Heart right ventricle (tissue), 16 donors: ENCODE measurements around the gene TMEFF2. TPM values are rescaled to one million over a fixed set of nuclear protein-coding genes. Genes with fewer than 3 reads are reported as not detected.

ENCODE experiments used
- ATAC-seq, 8 donors: fragments of 200-7000 bp; cut with Tn5 transposase; one replicate each; pipeline ENCODE4 v1.9.1; 2020; ENCODE audit warnings: mild to moderate bottlenecking in 8 of 8, moderate library complexity in 8 of 8, moderate number of reproducible peaks in 1 of 8
- DNase-seq, 2 donors: peaks; one replicate each; pipeline ENCODE4 v3.0.0-alpha.2; 2020
- H3K27ac ChIP-seq, 10 donors: fragments of 200-600 bp; sonication (generic) in 2 of 10; one replicate each; pipeline versions ENCODE4 v1.5.0 to v1.8.0; 2020 to 2022; ENCODE audit warnings: mild to moderate bottlenecking in 3 of 10
- H3K27me3 ChIP-seq, 7 donors: fragments of 200-600 bp; one replicate each; pipeline ENCODE4 v1.8.0; 2021 to 2022; ENCODE audit warnings: mild to moderate bottlenecking in 2 of 7
- H3K36me3 ChIP-seq, 9 donors: fragments of 200-600 bp; sonication (generic) in 1 of 9; one replicate each; pipeline versions ENCODE4 v1.5.0 to v1.8.0; 2020 to 2022; ENCODE audit warnings: mild to moderate bottlenecking in 2 of 9
- H3K4me1 ChIP-seq, 9 donors: fragments of 200-600 bp; sonication (generic) in 1 of 9; one replicate each; pipeline versions ENCODE4 v1.5.0 to v1.8.0; 2020 to 2022; ENCODE audit warnings: mild to moderate bottlenecking in 4 of 9
- H3K4me3 ChIP-seq, 10 donors: fragments of 200-600 bp; sonication (generic) in 2 of 10; one replicate each; pipeline versions ENCODE4 v1.5.0 to v1.8.0; 2020 to 2022; ENCODE audit warnings: mild to moderate bottlenecking in 7 of 10, moderate library complexity in 2 of 10
- H3K9me3 ChIP-seq, 11 donors: fragments of 200-600 bp in 10 of 11; sonication (generic) in 2 of 11; one replicate each; pipeline versions ENCODE4 v1.5.0 to v1.8.0; 2013 to 2022; ENCODE audit warnings: mild to moderate bottlenecking in 2 of 11, control low read depth in 1 of 11, moderate library complexity in 1 of 11
- WGBS, 2 donors: extraction: QIAGEN DNeasy Blood & Tissue Kit; methylation state at CpG; one replicate each; pipeline ENCODE4 v1.1.7; 2013; ENCODE audit warnings: inconsistent platforms in 1 of 2; 5-methylcytosine and 5-hydroxymethylcytosine counted together
- intact Hi-C, 10 donors: fragments of 100-400 bp; cut with DNase I; formaldehyde crosslinking; loops; one replicate each; pipeline versions ENCODE4 v1.11.1 to v1.14.2; 2022
- polyA plus RNA-seq, 2 donors: library from polyadenylated mRNA; stranded (reverse); fragments of 200-250 nt; gene quantifications; one replicate each; pipeline ENCODE4 v1.2.3, GENCODE V29; 2013
- total RNA-seq, 10 donors: library from RNA; stranded (reverse); fragmentation: NEBNext Ultra II Directional in 3 of 10; extraction: Animal tissue kit (Norgen Biotek cat#: 25700) in 3 of 10; gene quantifications; one replicate each; pipeline versions ENCODE4 v1.2.1 to v1.2.4, GENCODE V29; 2021 to 2023
- TF ChIP-seq, protein P1 (sequence below), 9 donors: fragments of 200-600 bp; sonication (generic) in 2 of 9; IDR thresholded peaks; one replicate each; pipeline versions ENCODE4 v1.5.0 to v1.8.0; 2021 to 2022; ENCODE audit warnings: antibody characterized with exemption in 9 of 9, mild to moderate bottlenecking in 5 of 9, moderate library complexity in 1 of 9
- donor health status: Arrhythmogenic right ventricular cardiomyopathy.
- donor health status: ischemic (EF 13 %, LVEDD 7.1; RV severe dilation, severe dysfunction).
- donor health status: healthy with polysubstance abuse.
- donor health status: DM: no; HTN: yes; CAD: no.
- donor health status: DM: no; HTN: no; CAD: no.
- donor health status: ischemic (EF 25% LVEDD 6.9; RV normal size, moderate dysfunction).
- donor health status: ischemic (EF 25% LVEDD 5.7; RV mildly dilated, moderate dysfunction).
- donor health status: healthy.
- donor health status: DM: yes; HTN: yes; CAD: no.
- donor health status: Ischemic cardiomyopathy.
- donor health status: ischemic (EF 35%, LVEDD 5.7; RV mildly dilated, moderate dysfunction).
- donor health status: nonischemic (EF 11% LVEDD 7.7; RV severe dilation, severe dysfunction).
- donor health status: DM: yes; HTN: yes; CAD: no.
- donor health status: PGD.
- donor health status: ischemic (EF 29% LVEDD 5.4; RV normal size, mild dysfunction).
- donor health status: nonischemic (EF 23%, LVEDD 6.1; RV moderate dilation, normal function).

TMEFF2 gene
- total and polyA plus RNA-seq, 12 donors, result 0.09 to 0.41 (median 0.17) TPM; not detected in 8

GRCh38 chr2:192004188-192004963, 190.4 kb downstream of the TMEFF2 start:
- Histone ChIP-seq H3K36me3 (no peaks in the 10 kb centered on the region), H3K27ac (no peak overlapping the region), H3K27me3 (no peaks in the 10 kb centered on the region), H3K9me3 (no peaks in the 10 kb centered on the region), H3K4me3 (no peak overlapping the region), H3K4me1 (peaks cover 0 to 30% (median 13%) of the 10 kb centered on the region in 9 donors)
- ATAC-seq (no peak), DNase-seq (no peak)
- TF ChIP-seq, protein P1, sequence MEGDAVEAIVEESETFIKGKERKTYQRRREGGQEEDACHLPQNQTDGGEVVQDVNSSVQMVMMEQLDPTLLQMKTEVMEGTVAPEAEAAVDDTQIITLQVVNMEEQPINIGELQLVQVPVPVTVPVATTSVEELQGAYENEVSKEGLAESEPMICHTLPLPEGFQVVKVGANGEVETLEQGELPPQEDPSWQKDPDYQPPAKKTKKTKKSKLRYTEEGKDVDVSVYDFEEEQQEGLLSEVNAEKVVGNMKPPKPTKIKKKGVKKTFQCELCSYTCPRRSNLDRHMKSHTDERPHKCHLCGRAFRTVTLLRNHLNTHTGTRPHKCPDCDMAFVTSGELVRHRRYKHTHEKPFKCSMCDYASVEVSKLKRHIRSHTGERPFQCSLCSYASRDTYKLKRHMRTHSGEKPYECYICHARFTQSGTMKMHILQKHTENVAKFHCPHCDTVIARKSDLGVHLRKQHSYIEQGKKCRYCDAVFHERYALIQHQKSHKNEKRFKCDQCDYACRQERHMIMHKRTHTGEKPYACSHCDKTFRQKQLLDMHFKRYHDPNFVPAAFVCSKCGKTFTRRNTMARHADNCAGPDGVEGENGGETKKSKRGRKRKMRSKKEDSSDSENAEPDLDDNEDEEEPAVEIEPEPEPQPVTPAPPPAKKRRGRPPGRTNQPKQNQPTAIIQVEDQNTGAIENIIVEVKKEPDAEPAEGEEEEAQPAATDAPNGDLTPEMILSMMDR (IDR thresholded peaks at IDR 0.05), result no peak
- 56 to 68% methylated on average over 5 of the region's 5 CpGs for WGBS, 2 donors
- intact Hi-C loops, result no loop called here

DNA sequence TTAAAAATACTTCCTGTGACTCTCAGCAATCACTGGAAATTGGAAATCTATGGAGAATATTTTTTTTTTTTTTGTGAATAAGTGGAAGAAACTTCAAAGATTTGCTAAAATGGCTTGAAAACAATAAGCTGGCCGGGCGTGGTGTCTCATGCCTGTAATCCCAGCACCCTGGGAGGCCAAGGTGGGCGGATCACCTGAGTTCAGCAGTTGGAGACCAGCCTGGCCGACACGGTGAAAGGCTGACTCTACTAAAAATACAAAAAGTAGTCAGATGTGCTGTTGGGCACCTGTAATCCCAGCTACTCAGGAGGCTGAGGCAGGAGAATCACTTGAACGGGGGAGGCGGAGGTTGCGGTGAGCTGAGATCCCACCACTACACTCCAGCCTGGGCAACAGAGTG, 192.3 kb downstream of the TMEFF2 start:
- intact Hi-C loops, result no loop called here
- TF ChIP-seq, protein P1 (IDR thresholded peaks at IDR 0.05), result no peak
- 94 to 95% methylated on average over 8 of the region's 8 CpGs for WGBS, 2 donors
- no peak overlapping the region for H3K4me3 ChIP-seq
- H3K27ac ChIP-seq, result no peak overlapping the region
- no peaks in the 10 kb centered on the region for H3K27me3 ChIP-seq
- DNase-seq (no peak), ATAC-seq (no peak)
- H3K36me3 ChIP-seq, result no peaks in the 10 kb centered on the region
- peaks cover 0 to 15% (median 6%) of the 10 kb centered on the region in 9 donors for H3K4me1 ChIP-seq
- H3K9me3 ChIP-seq, result no peaks in the 10 kb centered on the region

GRCh38 chr2:192000196-192000980, 194.3 kb downstream of the TMEFF2 start:
- 92 to 97% methylated on average over 1 of the region's 1 CpG for WGBS, 2 donors
- intact Hi-C loops, result no loop called here
- H3K4me1 ChIP-seq, result peaks cover 0 to 19% (median 6%) of the 10 kb centered on the region in 9 donors
- no peaks in the 10 kb centered on the region for H3K9me3 ChIP-seq
- no peak overlapping the region for H3K27ac ChIP-seq
- DNase-seq (no peak), ATAC-seq (no peak)
- TF ChIP-seq, protein P1 (IDR thresholded peaks at IDR 0.05), result no peak
- no peaks in the 10 kb centered on the region for H3K27me3 ChIP-seq
- no peak overlapping the region for H3K4me3 ChIP-seq
- H3K36me3 ChIP-seq, result no peaks in the 10 kb centered on the region

DNA sequence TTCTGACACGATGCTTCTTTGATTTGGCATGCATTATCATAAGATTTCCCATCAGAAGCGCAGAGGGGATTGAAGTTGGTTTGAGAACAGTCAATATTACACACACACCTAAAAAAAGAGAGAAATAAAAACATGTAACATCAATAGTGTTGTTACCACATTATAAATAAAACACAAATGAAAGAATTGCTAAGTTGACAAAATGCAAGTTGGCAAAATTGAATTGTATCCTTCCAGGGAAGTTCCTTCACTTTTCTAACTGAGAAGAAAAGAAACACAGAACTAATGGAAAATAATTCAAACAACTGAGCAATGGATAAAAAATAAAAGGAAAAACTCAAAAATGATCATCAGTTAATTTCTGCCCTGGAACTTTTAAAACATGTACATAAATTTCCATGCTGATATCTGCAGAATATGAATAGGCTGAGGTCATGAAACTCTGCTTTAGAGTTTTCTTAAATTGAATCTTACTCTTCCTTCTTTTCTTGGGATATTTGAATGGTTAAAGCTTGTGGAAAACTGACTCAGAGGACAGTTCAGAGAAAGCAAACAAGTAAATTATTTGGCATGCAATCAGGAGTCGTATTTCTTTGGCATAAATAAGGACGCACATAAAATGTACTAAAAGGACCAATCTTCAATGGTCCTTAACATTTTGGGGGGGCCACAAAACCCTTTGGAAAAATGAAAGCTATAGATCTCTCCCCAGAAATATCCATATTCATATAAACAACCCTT, 195.5 kb downstream of the TMEFF2 start:
- intact Hi-C loops, result no loop called here

More for the DNA sequence above, 195.5 kb downstream of the TMEFF2 start:
- Histone ChIP-seq H3K9me3 (no peaks in the 10 kb centered on the region), H3K4me3 (no peak overlapping the region), H3K27me3 (no peaks in the 10 kb centered on the region), H3K27ac (no peak overlapping the region), H3K36me3 (no peaks in the 10 kb centered on the region), H3K4me1 (peaks cover 0 to 18% (median 5%) of the 10 kb centered on the region in 9 donors)
- TF ChIP-seq, protein P1 (IDR thresholded peaks at IDR 0.05), result no peak
- DNase-seq, result no peak
- 86 to 90% methylated on average over 4 of the region's 4 CpGs for WGBS, 2 donors
- ATAC-seq, result no peak
